NCI-H2196 treated with DMSO at 0.1 percent for 48 hours (cell line): ENCODE results near the gene TRIM44.
"Not testable (repeated sequence)": the region's sequence is repeated elsewhere in the genome, so short reads cannot be mapped to it uniquely, and the experiment has no call there.

Experiments used
- DNase-seq: peaks from one replicate; lab custom pipeline; 2025; ENCODE audit not compliant: unreplicated experiment; lab: John Stamatoyannopoulos, UW

TRIM44 gene

DNA sequence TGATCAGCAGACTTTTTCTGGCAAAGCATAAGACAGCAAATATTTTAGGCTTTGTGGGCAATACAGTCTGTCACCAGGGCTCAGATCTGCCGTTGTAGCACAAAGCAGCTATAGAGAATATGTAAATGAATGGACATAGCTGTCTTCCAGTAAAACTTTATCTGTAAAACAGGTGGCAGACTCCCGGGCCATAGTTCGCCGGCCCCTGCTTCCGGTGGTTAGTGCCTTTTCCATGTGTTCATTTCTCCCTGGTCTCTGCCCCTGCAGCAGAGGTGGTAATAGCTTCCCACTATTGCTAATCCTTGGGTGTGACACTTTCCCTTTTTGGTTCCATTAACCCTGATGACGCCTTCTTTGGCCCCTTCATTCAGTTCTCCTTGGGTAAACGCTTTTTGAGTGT, 187.6 kb downstream of the TRIM44 start:
- no peak for DNase-seq

DNA sequence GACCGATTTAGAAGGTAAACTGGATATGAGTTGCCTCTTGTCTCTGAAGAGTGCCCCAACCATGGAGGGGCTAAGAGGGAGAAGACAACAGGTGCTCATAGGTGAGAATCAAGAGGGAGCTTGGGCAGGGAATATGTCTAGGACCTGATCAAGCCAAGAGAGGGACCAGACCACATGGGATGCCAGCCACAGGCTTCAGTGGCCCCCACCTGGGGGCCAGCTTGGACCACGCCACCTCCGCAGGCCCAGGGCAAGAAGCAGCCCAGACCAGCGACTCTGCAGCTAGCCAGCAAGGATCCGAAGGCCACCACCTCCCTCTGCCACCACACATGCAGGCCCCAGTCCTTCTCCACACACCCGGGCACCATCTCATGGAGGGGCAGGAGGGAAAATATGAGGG, 188.8 kb downstream of the TRIM44 start:
- no peak for DNase-seq

- no peak for DNase-seq
These were observed 189.5 kb downstream of the TRIM44 start for GRCh38 chr11:35852056-35852455.

DNA sequence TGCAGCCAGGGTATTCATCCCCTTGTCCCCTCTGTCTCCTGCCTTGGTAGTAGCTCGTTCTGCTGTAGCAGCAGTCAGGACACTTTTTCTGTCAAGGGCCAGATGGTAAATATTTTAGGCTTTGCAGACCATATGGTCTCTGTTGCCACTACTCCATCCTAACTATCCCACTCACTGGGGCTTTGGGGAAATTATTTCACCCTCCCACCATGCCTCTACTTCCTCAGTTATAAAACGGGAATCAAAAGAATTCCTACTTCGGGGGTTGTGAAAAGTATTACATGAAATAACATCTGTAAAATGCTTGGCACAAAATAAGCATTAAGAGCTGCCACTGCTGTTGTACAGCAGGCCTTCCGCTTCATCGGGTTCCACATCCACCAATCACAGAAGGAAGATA, 191.4 kb downstream of the TRIM44 start:
- no peak for DNase-seq

DNA sequence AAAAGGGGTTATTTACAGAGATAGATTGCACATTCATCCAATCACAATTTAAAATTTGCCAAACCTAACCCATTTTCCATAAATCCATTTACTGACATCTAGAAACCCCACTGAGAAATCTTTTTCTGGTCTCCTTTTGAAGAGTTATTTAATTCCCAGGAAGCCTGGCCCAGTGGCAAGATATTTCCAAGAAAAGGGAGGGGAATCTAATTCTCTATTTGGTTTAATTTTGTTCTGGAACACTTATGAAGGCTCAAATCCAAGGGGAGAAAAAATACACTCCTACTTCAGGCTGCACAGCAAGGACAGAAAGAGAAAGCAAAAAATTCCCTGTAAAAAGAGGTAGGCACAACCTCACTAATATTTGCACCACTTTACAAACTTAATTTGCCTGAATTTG, 193.1 kb downstream of the TRIM44 start:
- no peak for DNase-seq

GRCh38 chr11:35856259-35856658, 193.7 kb downstream of the TRIM44 start:
- no peak for DNase-seq

DNA sequence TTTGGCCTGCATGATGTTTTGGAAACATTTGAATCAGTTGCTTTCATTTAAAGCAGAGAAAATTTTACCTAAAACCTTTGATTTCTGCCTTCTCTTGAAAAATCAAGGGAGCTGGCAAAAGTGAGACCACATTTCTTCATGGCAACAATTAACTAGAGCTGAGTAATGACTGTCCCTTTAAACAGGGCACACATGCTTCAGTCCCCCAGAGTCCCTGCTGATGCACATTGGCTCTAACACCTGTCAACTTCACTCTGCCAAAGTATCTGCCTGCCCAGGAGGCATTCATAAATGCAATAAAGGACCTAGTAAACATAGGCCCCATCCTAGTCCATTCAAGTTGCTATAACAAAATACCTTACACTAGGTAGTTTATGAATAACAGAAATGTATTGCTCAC, 194.2 kb downstream of the TRIM44 start:
- DNase-seq, result no peak

GRCh38 chr11:35857922-35858321, 195.3 kb downstream of the TRIM44 start:
- no peak for DNase-seq

GRCh38 chr11:35859301-35859700, 196.7 kb downstream of the TRIM44 start:
- DNase-seq, result no peak

DNA sequence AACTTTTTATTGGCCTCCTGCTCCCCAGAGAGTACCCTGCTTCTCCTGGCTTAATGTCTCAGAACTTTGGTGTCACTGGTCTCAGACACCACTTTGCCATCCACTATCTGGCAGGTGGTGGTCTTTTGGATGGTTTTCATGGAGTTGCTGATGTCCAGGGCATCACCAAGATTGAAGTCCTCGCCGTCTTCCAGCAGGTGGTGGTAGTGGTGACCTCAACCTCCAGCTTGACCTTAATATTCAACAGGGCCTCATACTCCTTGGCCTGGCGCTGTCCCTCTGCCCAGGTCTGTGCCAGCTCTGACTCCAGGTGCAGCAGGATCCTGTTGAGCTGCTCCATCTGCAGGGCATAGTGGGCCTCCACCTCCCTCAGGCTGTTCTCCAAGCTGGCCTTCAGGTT, 197.6 kb downstream of the TRIM44 start:
- not testable (repeated sequence) for DNase-seq

GRCh38 chr11:35861191-35861590, 198.6 kb downstream of the TRIM44 start:
- no peak for DNase-seq

DNA sequence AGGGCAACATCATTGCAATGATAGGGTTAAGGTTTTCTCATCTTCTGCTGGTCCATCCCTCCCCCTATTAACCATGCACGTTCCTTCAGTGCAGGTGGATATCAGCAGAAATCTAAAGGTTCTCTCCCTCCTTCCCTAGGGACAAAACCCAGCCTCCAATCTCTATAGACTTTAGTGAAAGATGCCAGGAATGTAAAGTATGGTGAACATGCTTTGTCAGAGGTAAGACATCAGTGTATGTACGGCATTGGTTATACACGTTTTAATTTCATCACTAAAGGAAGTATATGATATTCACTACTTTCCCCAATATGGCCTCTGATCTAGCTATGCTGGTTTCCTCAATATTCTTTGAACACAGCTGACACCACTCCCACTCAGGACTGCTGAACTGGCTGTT, 200.1 kb downstream of the TRIM44 start:
- no peak for DNase-seq

GRCh38 chr11:35864131-35864530, 201.6 kb downstream of the TRIM44 start:
- no peak for DNase-seq

- no peak for DNase-seq
These were observed 204.0 kb downstream of the TRIM44 start for GRCh38 chr11:35866601-35867000.
